ENCODE results near the gene PCDHGA9. TPM values are rescaled to one million over a fixed set of nuclear protein-coding genes. Genes with fewer than 3 reads are reported as not detected.

PCDHGA9 gene
- total RNA-seq (under 1 TPM in 4 of 5 donors, not detected in 1; 0.14 to 0.26 (median 0.19) TPM), total RNA-seq (0 to 0.71 (median 0.11) reads per million in 29 experiments)
- 0.17 TPM for total RNA-seq (2013)

DNA sequence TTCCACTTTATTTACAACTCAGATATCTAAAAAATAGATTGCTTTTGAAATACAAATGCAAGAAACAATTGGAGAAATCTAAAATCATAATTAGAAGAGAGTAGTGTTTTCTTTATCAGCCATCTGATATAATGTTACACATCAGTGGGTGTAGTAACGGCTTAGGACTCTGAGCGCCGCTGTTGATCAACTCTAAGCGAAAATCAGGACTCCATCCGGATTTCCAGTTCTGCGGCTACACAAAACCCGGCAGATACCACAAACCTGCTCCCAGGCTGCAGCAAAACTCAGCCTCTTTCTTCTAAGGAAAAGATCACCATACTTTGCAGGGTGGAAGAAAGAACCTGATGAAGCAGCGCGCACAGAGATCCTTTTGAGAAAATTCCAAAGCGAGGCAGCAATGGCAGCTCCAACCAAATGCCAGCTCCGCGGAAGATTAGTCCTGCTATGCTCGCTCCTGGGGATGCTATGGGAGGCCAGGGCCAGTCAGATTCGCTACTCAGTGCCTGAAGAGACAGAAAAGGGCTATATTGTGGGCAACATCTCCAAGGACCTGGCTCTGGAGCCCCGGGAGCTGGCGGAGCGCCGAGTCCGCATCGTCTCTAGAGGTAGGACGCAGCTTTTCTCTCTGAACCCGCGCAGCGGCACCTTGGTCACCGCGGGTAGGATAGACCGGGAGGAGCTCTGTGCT is at the start of gene PCDHGA9:
Gene PCDHGA9, plus strand, starts transcription at position 226 of the 691 bp plus-strand sequence. Its CDS starts 175 bp downstream, at position 401.
- Histone ChIP-seq H3K36me3 (ENCODE audit: control insufficient read depth in 2 of 2, extremely low read depth in 1 of 2, insufficient read depth in 1 of 2, low read length in 1 of 2) (no peaks in the 10 kb centered on the region), H3K27ac (ENCODE audit: low read length) (no peak within 1 kb of the TSS), H3K4me3 (ENCODE audit: control insufficient read depth in 1 of 2, extremely low read depth in 1 of 2, low read length in 1 of 2) (peak within 1 kb of the TSS in 1 of 2 donors; percentile 20), H3K27me3 (replicated peaks in 1 of 2; ENCODE audit: control insufficient read depth in 2 of 2, extremely low read depth in 1 of 2, insufficient read depth in 2 of 2, low read length in 1 of 2) (peaks cover 19 to 56% of the 10 kb centered on the region in 2 experiments), H3K9me3 (peaks cover 12% of the 10 kb centered on the region), H3K4me1 (ENCODE audit: control insufficient read depth in 1 of 2, extremely low read depth in 1 of 2, insufficient read depth in 2 of 2, low read length in 2 of 2) (peaks cover 0 to 8% of the 10 kb centered on the region in 2 experiments)
- CTCF ChIA-PET: interaction anchor here in 1 of 2 donors (1.0 kb wide), 1 partner anchor 161 kb away, joined by 4 read pairs; no protein-coding TSS in a partner anchor
- 21% methylated on average over 20 of the region's 27 CpGs for WGBS (ENCODE audit: insufficient coverage)
- POLR2A ChIA-PET: no interaction called here
- H3K9me3 Mint-ChIP-seq: peaks cover 11 to 28% (median 27%) of the 10 kb centered on the region in 3 donors
- no peak for ATAC-seq (replicated peaks in 1 of 4)
- H3K4me1 Mint-ChIP-seq: peaks cover 0 to 5% (median 0%) of the 10 kb centered on the region in 3 donors
- no peak within 1 kb of the TSS for H3K27ac Mint-ChIP-seq
- peak within 1 kb of the TSS; percentile 49 to 57 (median 55) for H3K4me3 Mint-ChIP-seq
- peak in 1 of 35 experiments; percentile 21 for DNase-seq
- H3K36me3 Mint-ChIP-seq: peaks cover 8% of the 10 kb centered on the region
- peaks cover 64 to 75% of the 10 kb centered on the region in 2 donors for H3K27me3 Mint-ChIP-seq

DNA sequence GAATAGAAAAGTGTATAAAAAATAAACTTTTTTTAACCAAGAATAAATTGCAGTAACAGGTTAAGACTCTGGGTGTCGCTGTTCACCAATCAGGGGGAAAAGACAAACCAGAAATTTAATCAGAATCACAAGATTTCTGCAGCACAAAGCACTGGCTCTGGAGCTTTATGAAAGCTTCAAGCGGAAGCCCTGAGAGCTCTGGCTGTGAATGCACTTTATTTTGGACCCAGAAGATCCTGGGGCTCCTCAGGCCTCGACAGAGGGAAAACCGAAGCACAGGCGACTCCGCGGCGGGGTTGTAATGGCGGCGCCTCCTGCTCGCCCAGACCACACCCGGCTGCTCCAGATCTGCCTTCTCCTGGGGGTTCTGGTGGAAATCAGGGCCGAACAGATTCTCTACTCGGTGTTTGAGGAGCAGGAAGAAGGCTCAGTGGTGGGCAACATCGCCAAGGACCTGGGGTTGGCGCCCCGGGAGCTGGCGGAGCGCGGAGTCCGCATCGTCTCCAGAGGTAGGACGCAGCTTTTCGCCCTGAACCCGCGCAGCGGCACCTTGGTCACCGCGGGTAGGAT is 47.6 kb upstream of the PCDHGA9 start, which contains the start of gene PCDHGA4:
Gene PCDHGA4, plus strand, starts transcription at position 122 of the 570 bp plus-strand sequence. Its CDS starts 87 bp downstream, at position 209.
- Histone ChIP-seq H3K4me3 (ENCODE audit: control insufficient read depth in 1 of 2, extremely low read depth in 1 of 2, low read length in 1 of 2) (peak within 1 kb of the TSS; percentile 13 to 49), H3K36me3 (ENCODE audit: control insufficient read depth in 2 of 2, extremely low read depth in 1 of 2, insufficient read depth in 1 of 2, low read length in 1 of 2) (no peaks in the 10 kb centered on the region), H3K9me3 (no peaks in the 10 kb centered on the region), H3K27ac (ENCODE audit: low read length) (no peak within 1 kb of the TSS), H3K4me1 (ENCODE audit: control insufficient read depth in 1 of 2, extremely low read depth in 1 of 2, insufficient read depth in 2 of 2, low read length in 2 of 2) (peaks cover 0 to 7% of the 10 kb centered on the region in 2 experiments), H3K27me3 (replicated peaks in 1 of 2; ENCODE audit: control insufficient read depth in 2 of 2, extremely low read depth in 1 of 2, insufficient read depth in 2 of 2, low read length in 1 of 2) (peaks cover 7 to 52% of the 10 kb centered on the region in 2 experiments)
- no peak within 1 kb of the TSS for H3K27ac Mint-ChIP-seq
- peaks cover 6% of the 10 kb centered on the region for H3K36me3 Mint-ChIP-seq
- peaks cover 19 to 33% (median 30%) of the 10 kb centered on the region in 3 donors for H3K9me3 Mint-ChIP-seq
- H3K4me1 Mint-ChIP-seq: peaks cover 0 to 5% (median 4%) of the 10 kb centered on the region in 3 donors
- peaks cover 69 to 81% of the 10 kb centered on the region in 2 donors for H3K27me3 Mint-ChIP-seq
- 22% methylated on average over 29 of the region's 29 CpGs for WGBS (ENCODE audit: insufficient coverage)
- no peak for ATAC-seq (replicated peaks in 1 of 4)
- CTCF ChIA-PET: interaction anchor here in 1 of 2 donors (1.0 kb wide), 2 partner anchors 25 to 209 kb away, joined by 3 to 8 read pairs; partner anchors contain the start of gene PCDHGA1
- POLR2A ChIA-PET: interaction anchor here (1.0 to 1.2 kb wide), 3 partner anchors 11 to 24 kb away, joined by 3 to 5 read pairs (median 3); partner anchors contain the start of genes PCDHGA1 (in 1 of the 2) and PCDHGB3 (in 1 of the 2)
- H3K4me3 Mint-ChIP-seq: peak within 1 kb of the TSS in 2 of 3 donors; percentile 47 to 49
- peak in 1 of 35 experiments; percentile 27 for DNase-seq

DNA sequence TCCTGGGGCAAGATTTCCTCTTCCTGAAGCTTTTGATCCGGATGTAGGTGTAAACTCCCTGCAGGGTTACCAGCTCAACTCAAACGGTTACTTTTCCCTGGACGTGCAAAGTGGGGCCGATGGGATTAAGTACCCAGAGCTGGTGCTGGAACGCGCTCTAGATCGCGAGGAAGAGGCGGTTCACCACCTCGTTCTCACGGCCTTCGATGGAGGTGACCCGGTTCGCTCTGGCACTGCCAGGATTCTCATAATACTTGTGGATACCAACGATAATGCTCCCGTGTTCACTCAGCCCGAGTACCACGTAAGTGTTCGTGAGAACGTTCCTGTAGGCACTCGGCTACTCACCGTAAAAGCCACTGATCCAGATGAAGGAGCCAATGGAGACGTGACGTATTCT is 46.9 kb upstream of the PCDHGA9 start:
- DNase-seq (no peak), ATAC-seq (replicated peaks in 1 of 4) (no peak)
- POLR2A ChIA-PET: interaction anchor here in 1 of 2 donors (1.0 kb wide), 2 partner anchors 11 to 25 kb away, joined by 3 to 5 read pairs; partner anchors contain the start of gene PCDHGA1
- Mint-ChIP-seq H3K27me3 (peaks cover 67 to 81% of the 10 kb centered on the region in 2 donors), H3K9me3 (peaks cover 19 to 32% (median 29%) of the 10 kb centered on the region in 3 donors), H3K4me3 (no peak overlapping the region), H3K4me1 (peaks cover 0 to 2% (median 0%) of the 10 kb centered on the region in 3 donors), H3K36me3 (peaks cover 4% of the 10 kb centered on the region), H3K27ac (no peak overlapping the region)
- Histone ChIP-seq H3K4me1 (ENCODE audit: control insufficient read depth in 1 of 2, extremely low read depth in 1 of 2, insufficient read depth in 2 of 2, low read length in 2 of 2) (peaks cover 0 to 4% of the 10 kb centered on the region in 2 experiments), H3K27ac (ENCODE audit: low read length) (no peak overlapping the region), H3K9me3 (no peaks in the 10 kb centered on the region), H3K27me3 (replicated peaks in 1 of 2; ENCODE audit: control insufficient read depth in 2 of 2, extremely low read depth in 1 of 2, insufficient read depth in 2 of 2, low read length in 1 of 2) (peaks cover 10 to 51% of the 10 kb centered on the region in 2 experiments), H3K4me3 (ENCODE audit: control insufficient read depth in 1 of 2, extremely low read depth in 1 of 2, low read length in 1 of 2) (no peak overlapping the region), H3K36me3 (ENCODE audit: control insufficient read depth in 2 of 2, extremely low read depth in 1 of 2, insufficient read depth in 1 of 2, low read length in 1 of 2) (no peaks in the 10 kb centered on the region)
- 63% methylated on average over 24 of the region's 24 CpGs for WGBS (ENCODE audit: insufficient coverage)
- CTCF ChIA-PET: interaction anchor here in 1 of 2 donors (1.0 kb wide), 2 partner anchors 25 to 208 kb away, joined by 3 to 8 read pairs; partner anchors contain the start of gene PCDHGA1

GRCh38 chr5:141356133-141356532 is 46.4 kb upstream of the PCDHGA9 start:
- ChIA-PET CTCF (no interaction called here), POLR2A (interaction anchor here in 1 of 2 donors (1.0 kb wide), 2 partner anchors 12 to 26 kb away, joined by 3 to 5 read pairs; partner anchors contain the start of gene PCDHGA1)
- H3K4me3 Mint-ChIP-seq: no peak overlapping the region
- Histone ChIP-seq H3K4me1 (ENCODE audit: control insufficient read depth in 1 of 2, extremely low read depth in 1 of 2, insufficient read depth in 2 of 2, low read length in 2 of 2) (peaks cover 0 to 4% of the 10 kb centered on the region in 2 experiments), H3K36me3 (ENCODE audit: control insufficient read depth in 2 of 2, extremely low read depth in 1 of 2, insufficient read depth in 1 of 2, low read length in 1 of 2) (no peaks in the 10 kb centered on the region), H3K27me3 (replicated peaks in 1 of 2; ENCODE audit: control insufficient read depth in 2 of 2, extremely low read depth in 1 of 2, insufficient read depth in 2 of 2, low read length in 1 of 2) (peaks cover 11 to 51% of the 10 kb centered on the region in 2 experiments), H3K27ac (ENCODE audit: low read length) (no peak overlapping the region), H3K4me3 (ENCODE audit: control insufficient read depth in 1 of 2, extremely low read depth in 1 of 2, low read length in 1 of 2) (no peak overlapping the region), H3K9me3 (peaks cover 2% of the 10 kb centered on the region)
- peaks cover 9% of the 10 kb centered on the region for H3K36me3 Mint-ChIP-seq
- peaks cover 0 to 2% (median 0%) of the 10 kb centered on the region in 3 donors for H3K4me1 Mint-ChIP-seq
- no peak overlapping the region for H3K27ac Mint-ChIP-seq
- 61% methylated on average over 4 of the region's 5 CpGs for WGBS (ENCODE audit: insufficient coverage)
- ATAC-seq (replicated peaks in 1 of 4): no peak
- DNase-seq: no peak
- H3K27me3 Mint-ChIP-seq: peaks cover 67 to 81% of the 10 kb centered on the region in 2 donors
- peaks cover 21 to 37% (median 34%) of the 10 kb centered on the region in 3 donors for H3K9me3 Mint-ChIP-seq

GRCh38 chr5:141356950-141357349 is 45.6 kb upstream of the PCDHGA9 start:
- no peak overlapping the region for H3K27ac Mint-ChIP-seq
- ChIA-PET CTCF (interaction anchor here in 1 of 2 donors (0.7 kb wide), 1 partner anchor 18 kb away, joined by 3 read pairs; the partner anchor contains the start of gene PCDHGA2), POLR2A (no interaction called here)
- H3K4me1 Mint-ChIP-seq: peaks cover 0 to 2% (median 0%) of the 10 kb centered on the region in 3 donors
- H3K27me3 Mint-ChIP-seq: peaks cover 67 to 82% of the 10 kb centered on the region in 2 donors
- H3K36me3 Mint-ChIP-seq: peaks cover 11% of the 10 kb centered on the region
- no peak for DNase-seq
- H3K27me3 ChIP-seq (replicated peaks in 1 of 2; ENCODE audit: control insufficient read depth in 2 of 2, extremely low read depth in 1 of 2, insufficient read depth in 2 of 2, low read length in 1 of 2): peaks cover 11 to 49% of the 10 kb centered on the region in 2 experiments
- H3K4me3 ChIP-seq (ENCODE audit: control insufficient read depth in 1 of 2, extremely low read depth in 1 of 2, low read length in 1 of 2): no peak overlapping the region
- no peak overlapping the region for H3K4me3 Mint-ChIP-seq
- peaks cover 2% of the 10 kb centered on the region for H3K9me3 ChIP-seq
- H3K27ac ChIP-seq (ENCODE audit: low read length): no peak overlapping the region
- H3K9me3 Mint-ChIP-seq: peaks cover 23 to 40% (median 37%) of the 10 kb centered on the region in 3 donors
- H3K36me3 ChIP-seq (ENCODE audit: control insufficient read depth in 2 of 2, extremely low read depth in 1 of 2, insufficient read depth in 1 of 2, low read length in 1 of 2): no peaks in the 10 kb centered on the region
- WGBS (ENCODE audit: insufficient coverage): 52% methylated on average over 19 of the region's 19 CpGs
- peaks cover 0 to 4% of the 10 kb centered on the region in 2 experiments for H3K4me1 ChIP-seq (ENCODE audit: control insufficient read depth in 1 of 2, extremely low read depth in 1 of 2, insufficient read depth in 2 of 2, low read length in 2 of 2)
- no peak for ATAC-seq (replicated peaks in 1 of 4)

All from T-cell (primary cell).